Astrocyte of the spinal cord (primary cell): Measurements from ENCODE around the gene SPR.

Source experiments
- DNase-seq: peaks from one replicate; pipeline ENCODE4 v3.0.0; 2011; ENCODE audit warnings: low read depth, low spot score
- H3K4me3 ChIP-seq: 2 replicates; pipeline ENCODE4 v1.5.1; 2011; ENCODE audit warnings: low read depth, mild to moderate bottlenecking, low read length, moderate library complexity
- CTCF ChIP-seq: IDR thresholded peaks from 2 replicates; pipeline ENCODE4 v1.5.1; 2012; ENCODE audit warnings: low read depth, mild to moderate bottlenecking, low read length, inconsistent platforms
- in situ Hi-C: cut with HindIII; loops from 2 replicates; pipeline ENCODE4 v1.10.0; 2017; ENCODE audit warnings: low sequenced_read_pairs

The SPR gene

DNA sequence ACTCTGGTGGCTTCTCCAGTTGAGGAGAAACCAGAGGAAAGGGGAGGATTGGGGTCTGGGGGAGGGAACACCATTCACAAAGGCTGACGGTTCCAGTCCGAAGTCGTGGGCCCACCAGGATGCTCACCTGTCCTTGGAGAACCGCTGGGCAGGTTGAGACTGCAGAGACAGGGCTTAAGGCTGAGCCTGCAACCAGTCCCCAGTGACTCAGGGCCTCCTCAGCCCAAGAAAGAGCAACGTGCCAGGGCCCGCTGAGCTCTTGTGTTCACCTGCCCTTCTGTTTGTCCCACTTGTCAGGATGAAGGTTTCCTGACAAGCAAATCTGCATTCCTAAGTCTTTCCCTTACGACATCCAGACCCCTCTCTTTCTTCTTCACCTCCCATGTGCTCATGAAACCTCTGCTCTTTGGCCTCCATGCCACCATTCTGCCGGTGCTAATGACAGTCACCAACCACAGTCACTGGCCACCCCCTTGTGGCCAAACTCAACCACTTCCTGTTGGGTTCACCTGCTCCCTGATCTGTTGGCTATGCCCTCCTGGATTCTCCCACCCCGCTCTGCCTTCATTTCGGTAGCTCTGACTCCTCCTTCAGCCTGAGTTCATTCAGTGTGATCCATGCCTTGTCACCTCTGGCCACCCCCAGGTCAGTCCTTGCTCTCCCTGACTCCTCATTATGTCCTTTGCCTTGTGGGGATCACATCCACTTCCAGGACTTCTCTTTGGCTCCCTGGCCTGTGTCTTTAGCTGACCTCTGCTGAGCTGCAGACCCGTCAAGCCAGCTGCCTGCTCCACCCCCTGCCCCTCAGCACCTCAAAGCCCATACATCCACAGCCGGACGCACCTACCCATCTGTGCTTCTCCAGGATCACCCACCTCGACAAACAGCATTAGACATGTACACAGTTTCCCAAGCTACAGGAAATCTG is 47.7 kb downstream of the SPR start:
- in situ Hi-C loops: no loop called here
- TF ChIP-seq CTCF: peak; percentile 2

GRCh38 chr2:72935611-72935957 is 48.4 kb downstream of the SPR start:
- TF ChIP-seq CTCF: no peak
- no peak overlapping the region for H3K4me3 ChIP-seq
- no peak for DNase-seq
- in situ Hi-C loops: no loop called here

More for the DNA sequence above, 47.7 kb downstream of the SPR start:
- no peak for DNase-seq
- H3K4me3 ChIP-seq: no peak overlapping the region

DNA sequence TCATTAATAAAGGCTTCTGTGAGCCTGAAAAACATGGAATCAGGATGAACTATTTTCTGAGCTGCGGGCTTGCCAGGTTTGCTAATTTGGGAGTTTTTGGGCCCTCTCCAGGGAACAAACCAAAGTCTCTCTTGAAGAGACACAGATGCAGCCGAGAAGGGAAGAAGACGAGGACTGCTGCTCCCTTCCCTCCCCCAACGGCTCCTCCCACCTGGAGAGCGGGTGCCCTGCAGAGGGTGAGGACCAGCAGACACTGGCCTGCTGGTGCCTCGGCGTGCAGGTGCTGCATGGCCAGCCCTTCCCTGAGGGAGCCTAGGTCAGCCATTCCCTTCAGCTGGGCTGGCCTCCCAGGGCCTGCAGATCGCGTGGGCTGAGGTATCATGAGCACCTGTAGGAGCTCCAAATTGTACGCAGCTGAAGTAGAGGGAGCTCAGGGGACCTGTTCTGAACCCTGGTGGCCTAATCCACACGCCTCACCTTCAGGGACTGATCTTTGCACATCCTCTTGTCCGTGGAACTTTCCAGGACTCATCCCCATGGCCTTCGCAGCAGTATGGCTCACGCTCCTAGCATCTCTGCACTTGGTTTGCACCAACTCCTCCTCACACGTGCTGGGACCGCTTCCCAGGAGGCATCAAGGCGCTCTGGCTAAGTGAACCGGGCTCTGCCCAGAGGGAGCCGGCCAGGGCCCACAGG is 49.6 kb downstream of the SPR start:
- in situ Hi-C loops: no loop called here
- no peak for TF ChIP-seq CTCF
- DNase-seq: no peak
- H3K4me3 ChIP-seq: no peak overlapping the region

DNA sequence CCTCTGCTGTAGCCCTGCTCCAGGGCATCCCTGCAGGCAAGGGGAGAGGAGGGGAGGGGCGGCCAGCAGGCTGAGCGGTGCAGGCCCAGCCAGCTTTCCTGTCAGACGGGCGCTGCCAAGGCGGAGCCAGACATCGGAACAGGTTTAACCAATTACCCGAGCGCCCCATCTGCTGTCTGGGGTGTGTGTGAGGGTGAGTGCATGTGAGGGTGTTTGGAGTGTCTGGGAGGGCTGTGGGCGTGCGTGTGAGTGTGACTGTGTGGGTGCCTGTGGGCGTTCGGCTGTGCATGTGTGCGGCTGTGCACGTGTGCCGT is 50.1 kb downstream of the SPR start:
- DNase-seq: no peak
- TF ChIP-seq CTCF: no peak
- in situ Hi-C loops: no loop called here
- H3K4me3 ChIP-seq: no peak overlapping the region

DNA sequence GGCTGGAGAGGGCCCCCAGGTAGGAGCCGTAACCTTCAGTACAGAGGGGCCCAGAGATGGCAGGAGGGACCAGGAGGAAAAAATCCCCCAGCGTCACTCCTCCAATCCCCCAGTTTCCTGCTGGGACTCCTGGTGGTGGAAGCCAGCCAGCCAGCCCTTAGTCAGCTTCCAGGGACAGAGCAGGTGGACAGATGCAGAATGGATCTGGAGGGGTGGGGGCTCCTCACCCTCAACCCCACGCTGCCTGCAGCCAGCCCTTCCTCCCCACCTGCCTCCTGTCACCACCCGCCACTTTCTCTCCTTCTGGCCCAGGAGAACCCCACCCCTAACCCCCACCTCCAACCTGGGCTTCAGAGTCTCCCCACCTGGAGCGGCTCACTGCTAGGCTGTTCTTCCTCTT is 51.2 kb downstream of the SPR start:
- in situ Hi-C loops: no loop called here
- no peak overlapping the region for H3K4me3 ChIP-seq
- no peak for TF ChIP-seq CTCF
- DNase-seq: no peak

- in situ Hi-C loops: no loop called here
- no peak overlapping the region for H3K4me3 ChIP-seq
- no peak for TF ChIP-seq CTCF
- DNase-seq: no peak
Observed at GRCh38 chr2:72940361-72940760, 53.2 kb downstream of the SPR start.
